Measurements from ENCODE around the gene COL8A2.

The COL8A2 gene

GRCh38 chr1:36157973-36158826 is 33.2 kb upstream of the COL8A2 start:
- DNase-seq (ENCODE audit: low read depth in 2 of 3, low spot score in 1 of 3) = no peak

GRCh38 chr1:36157115-36157903 is 32.3 kb upstream of the COL8A2 start:
- no peak for DNase-seq (ENCODE audit: low read depth in 2 of 3, low spot score in 1 of 3)

- DNase-seq (ENCODE audit: low read depth in 2 of 3, low spot score in 1 of 3) = peak in 1 of 3 donors; percentile 64
Observed at GRCh38 chr1:36156329-36157114, 31.5 kb upstream of the COL8A2 start.

GRCh38 chr1:36155408-36156328 is 30.6 kb upstream of the COL8A2 start, which contains the start of gene MAP7D1:
Gene MAP7D1, plus strand, starts transcription at chr1:36156160. Its CDS starts 258 bp downstream, at chr1:36156418.
- DNase-seq (ENCODE audit: low read depth in 2 of 3, low spot score in 1 of 3) = peak; percentile 68 to 83 (median 76)

GRCh38 chr1:36154765-36155407 is 29.9 kb upstream of the COL8A2 start:
- DNase-seq (ENCODE audit: low read depth in 2 of 3, low spot score in 1 of 3) = no peak

GRCh38 chr1:36154335-36154734 is 29.3 kb upstream of the COL8A2 start:
- DNase-seq (ENCODE audit: low read depth in 2 of 3, low spot score in 1 of 3) = no peak

GRCh38 chr1:36153476-36153875 is 28.5 kb upstream of the COL8A2 start:
- no peak for DNase-seq (ENCODE audit: low read depth in 2 of 3, low spot score in 1 of 3)

GRCh38 chr1:36151845-36152203 is 26.8 kb upstream of the COL8A2 start:
- DNase-seq (ENCODE audit: low read depth in 2 of 3, low spot score in 1 of 3) = no peak

GRCh38 chr1:36151134-36151844 is 26.3 kb upstream of the COL8A2 start:
- DNase-seq (ENCODE audit: low read depth in 2 of 3, low spot score in 1 of 3) = no peak

GRCh38 chr1:36150296-36151133 is 25.5 kb upstream of the COL8A2 start:
- DNase-seq (ENCODE audit: low read depth in 2 of 3, low spot score in 1 of 3) = peak in 2 of 3 donors; percentile 72 to 73

GRCh38 chr1:36149973-36150295 is 24.9 kb upstream of the COL8A2 start:
- no peak for DNase-seq (ENCODE audit: low read depth in 2 of 3, low spot score in 1 of 3)

GRCh38 chr1:36149237-36149972 is 24.4 kb upstream of the COL8A2 start, which contains the start of gene TRAPPC3:
Gene TRAPPC3, minus strand, starts transcription at chr1:36149486. Its CDS starts 108 bp downstream, at chr1:36149378.
- peak; percentile 98 to 100 (median 100) for DNase-seq (ENCODE audit: low read depth in 2 of 3, low spot score in 1 of 3)

- no peak for DNase-seq (ENCODE audit: low read depth in 2 of 3, low spot score in 1 of 3)
Observed at GRCh38 chr1:36148821-36149236, 23.8 kb upstream of the COL8A2 start.

- DNase-seq (ENCODE audit: low read depth in 2 of 3, low spot score in 1 of 3) = no peak
Observed at GRCh38 chr1:36144413-36144812, 19.4 kb upstream of the COL8A2 start.

GRCh38 chr1:36143424-36143823 is 18.4 kb upstream of the COL8A2 start:
- no peak for DNase-seq (ENCODE audit: low read depth in 2 of 3, low spot score in 1 of 3)

GRCh38 chr1:36142121-36142520 is 17.1 kb upstream of the COL8A2 start:
- no peak for DNase-seq (ENCODE audit: low read depth in 2 of 3, low spot score in 1 of 3)

- no peak for DNase-seq (ENCODE audit: low read depth in 2 of 3, low spot score in 1 of 3)
Observed at GRCh38 chr1:36139521-36139920, 14.5 kb upstream of the COL8A2 start.

GRCh38 chr1:36137776-36138175 is 12.8 kb upstream of the COL8A2 start:
- no peak for DNase-seq (ENCODE audit: low read depth in 2 of 3, low spot score in 1 of 3)

All from stimulated activated CD4-positive, alpha-beta T cell treated with anti-CD3 and anti-CD28 coated beads, Interleukin-12 subunit alpha, Interleukin-12 subunit beta, amount 100 ng/mL, for 48 hours (primary cell).